GM12875 (cell line): ENCODE data around the gene SRC.

Source experiments
- H3K4me3 ChIP-seq: one replicate; pipeline ENCODE4 v1.5.1; 2011; ENCODE audit warnings: low read depth, low read length, control low read depth
- CTCF ChIP-seq: IDR thresholded peaks from 2 replicates; pipeline ENCODE4 v1.5.1; 2011; ENCODE audit warnings: low read depth, mild to moderate bottlenecking, control low read depth, inconsistent platforms, low read length, moderate library complexity, borderline replicate concordance; ENCODE audit not compliant: insufficient read depth

The SRC gene

DNA sequence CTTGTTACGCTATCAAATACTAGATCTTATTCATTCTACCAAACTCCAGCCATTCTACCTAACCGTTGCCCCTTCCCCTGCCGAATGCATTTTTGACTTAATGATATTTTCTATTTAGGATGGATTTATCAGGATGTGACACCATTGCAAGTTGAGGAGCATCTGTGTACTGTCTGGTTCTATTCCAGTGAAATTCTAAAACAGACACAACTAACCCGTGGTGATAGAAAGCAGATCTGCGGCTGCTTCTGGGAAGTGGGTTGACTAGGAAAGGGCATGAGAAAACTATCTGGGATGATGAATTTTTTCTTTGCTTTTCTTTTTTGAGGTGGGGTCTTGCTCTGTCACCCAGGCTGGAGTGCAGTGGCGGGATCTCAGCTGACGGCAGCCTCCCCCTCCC is 20.7 kb upstream of the SRC start:
- H3K4me3 ChIP-seq = no peak overlapping the region
- TF ChIP-seq CTCF = no peak

- TF ChIP-seq CTCF = no peak
- no peak overlapping the region for H3K4me3 ChIP-seq
These were observed 19.3 kb upstream of the SRC start for GRCh38 chr20:37326666-37327065.

- no peak for TF ChIP-seq CTCF
- no peak overlapping the region for H3K4me3 ChIP-seq
These were observed 18.2 kb upstream of the SRC start for GRCh38 chr20:37327748-37328147.

DNA sequence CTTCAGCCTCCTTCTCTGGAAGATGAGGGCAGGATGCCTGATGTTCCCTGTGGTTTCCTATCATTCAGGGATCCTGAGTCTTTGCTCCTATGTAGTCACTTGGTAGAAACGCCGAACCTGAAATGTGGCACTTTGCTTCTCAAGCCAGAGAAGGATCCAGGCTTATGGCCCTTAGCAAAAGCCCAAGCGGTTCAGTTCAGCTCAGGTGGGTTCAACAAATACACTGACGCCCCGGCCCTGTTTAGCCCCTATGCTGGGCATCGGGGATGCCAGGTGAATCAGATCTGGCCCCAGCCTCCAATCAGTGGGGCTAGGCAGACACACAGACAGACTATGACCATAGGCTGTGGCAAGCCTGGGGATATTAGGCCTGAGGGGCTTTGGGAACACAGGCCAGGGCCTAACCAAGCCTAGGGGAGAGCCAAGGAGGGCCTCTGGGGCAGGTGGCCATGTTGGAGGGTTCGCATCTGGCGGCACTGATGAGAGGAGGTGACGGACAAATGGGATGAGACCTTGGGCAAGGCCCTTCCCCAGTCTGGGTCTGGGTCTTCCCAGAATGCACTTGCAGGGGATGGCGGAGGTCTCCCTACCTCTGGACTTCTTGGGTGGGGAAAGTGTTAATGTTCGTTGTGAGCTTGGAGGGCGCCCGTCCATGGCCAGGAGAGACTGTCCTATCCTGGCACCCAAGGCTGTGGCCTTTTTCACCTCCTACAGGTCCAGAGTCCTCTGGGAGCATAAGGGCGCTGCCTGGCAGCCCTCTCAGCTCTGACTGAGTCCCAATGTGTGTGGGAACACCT is 17.6 kb upstream of the SRC start:
- no peak for TF ChIP-seq CTCF

GRCh38 chr20:37329481-37330165 is 16.3 kb upstream of the SRC start:
- no peak overlapping the region for H3K4me3 ChIP-seq
- TF ChIP-seq CTCF = no peak

More for the DNA sequence above, 17.6 kb upstream of the SRC start:
- H3K4me3 ChIP-seq = no peak overlapping the region

DNA sequence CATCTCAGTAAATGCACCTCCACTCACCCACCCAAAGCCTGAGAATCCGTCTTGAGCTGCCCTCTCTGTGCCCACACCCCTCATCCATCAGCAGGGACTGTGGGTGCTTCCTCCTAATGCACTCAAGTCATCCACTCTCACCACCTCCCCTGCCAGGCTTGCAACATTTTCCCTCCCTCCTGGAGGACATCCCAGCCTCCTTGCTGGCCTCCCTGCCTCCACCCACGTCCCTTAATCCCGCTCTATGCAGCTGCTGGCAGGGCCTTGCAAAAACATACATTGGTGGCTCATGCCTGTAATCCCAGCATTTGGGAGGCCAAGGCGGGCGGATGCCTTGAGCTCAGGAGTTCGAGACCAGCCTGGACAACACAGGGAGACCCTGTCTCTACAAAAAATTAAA is 15.6 kb upstream of the SRC start:
- no peak for TF ChIP-seq CTCF
- H3K4me3 ChIP-seq = no peak overlapping the region
